IMR-90 (cell line): ENCODE results near the gene PARD6G. TPM values are rescaled to one million over a fixed set of nuclear protein-coding genes. Genes with fewer than 3 reads are reported as not detected.

Experiments used
- ATAC-seq: fragments of 200-7000 bp; cut with Tn5 transposase; 2 replicates; pipeline ENCODE4 v1.9.1; 2020; ENCODE audit warnings: low read depth, mild to moderate bottlenecking, moderate library complexity
- BruUV-seq: library from RNA; stranded (reverse); fragments of 400-500 nt; replicated peaks from 2 replicates; lab custom pipeline; 2021; lab: Mats Ljungman, UMichigan
- CTCF ChIA-PET: fragments of 300-600 bp; formaldehyde crosslinking; extraction: SDS; loops from one replicate; lab custom pipeline; 2021; ENCODE audit warnings: antibody characterized with exemption; lab: Yijun Ruan, JAX
- POLR2A ChIA-PET: fragments of 300-600 bp; sonication (Branson Sonifier 250); formaldehyde crosslinking; loops from one replicate; lab custom pipeline; 2022; ENCODE audit warnings: antibody characterized with exemption; ENCODE audit not compliant: unreplicated experiment; lab: Charles Lee
- DNase-seq: peaks from one replicate; pipeline ENCODE4 v3.0.0; 2013
- H2AFZ ChIP-seq: replicated peaks from 2 replicates; pipeline ENCODE3; 2013; ENCODE audit warnings: low read length, mild to moderate bottlenecking; ENCODE audit not compliant: poor library complexity
- H2AK5ac ChIP-seq: 2 replicates; pipeline ENCODE4 v1.6.1; 2013; ENCODE audit warnings: low read depth, low read length, inconsistent platforms
- H2AK9ac ChIP-seq: replicated peaks from 2 replicates; pipeline ENCODE3; 2013; ENCODE audit warnings: mild to moderate bottlenecking, low read depth, low read length, moderate library complexity; ENCODE audit not compliant: poor library complexity
- H2BK120ac ChIP-seq: 2 replicates; pipeline ENCODE4 v1.6.1; 2013; ENCODE audit warnings: low read depth, low read length, inconsistent platforms
- H2BK15ac ChIP-seq: 3 replicates; pipeline ENCODE4 v1.6.1; 2013; ENCODE audit warnings: low read depth, low read length, inconsistent platforms
- H2BK20ac ChIP-seq: 2 replicates; pipeline ENCODE4 v1.6.1; 2013; ENCODE audit warnings: low read depth, mild to moderate bottlenecking, inconsistent platforms, low read length, moderate library complexity
- H2BK5ac ChIP-seq: 2 replicates; pipeline ENCODE4 v1.6.1; 2013; ENCODE audit warnings: mild to moderate bottlenecking, low read depth, low read length, inconsistent platforms; ENCODE audit not compliant: poor library complexity, severe bottlenecking
- H3K14ac ChIP-seq: replicated peaks from 2 replicates; pipeline ENCODE4 v1.6.1; 2013; ENCODE audit warnings: low read depth, low read length, inconsistent platforms
- H3K18ac ChIP-seq: 2 replicates; pipeline ENCODE4 v1.6.1; 2013; ENCODE audit warnings: low read depth, low read length, control low read depth
- H3K23ac ChIP-seq: 2 replicates; pipeline ENCODE4 v1.6.1; 2013; ENCODE audit warnings: low read depth, low read length, inconsistent platforms
- H3K27ac ChIP-seq: 2 replicates; pipeline ENCODE4 v1.5.1; 2013; ENCODE audit warnings: mild to moderate bottlenecking, control low read depth, low read length; ENCODE audit not compliant: insufficient read depth
- H3K27me3 ChIP-seq: 2 replicates; pipeline ENCODE4 v1.6.1; 2013; ENCODE audit warnings: low read length; ENCODE audit not compliant: control insufficient read depth, insufficient read depth
- H3K36me3 ChIP-seq: 2 replicates; pipeline ENCODE4 v1.6.1; 2013; ENCODE audit warnings: low read length, mixed read lengths; ENCODE audit not compliant: control insufficient read depth, insufficient read depth
- H3K4ac ChIP-seq: 2 replicates; pipeline ENCODE4 v1.6.1; 2013; ENCODE audit warnings: low read depth, low read length, inconsistent platforms
- H3K4me1 ChIP-seq: 2 replicates; pipeline ENCODE4 v1.6.1; 2013; ENCODE audit warnings: low read length, mixed read lengths; ENCODE audit not compliant: control insufficient read depth, insufficient read depth
- H3K4me2 ChIP-seq: 2 replicates; pipeline ENCODE4 v1.6.1; 2013; ENCODE audit warnings: low read depth, mild to moderate bottlenecking, control low read depth, low read length, moderate library complexity
- H3K4me3 ChIP-seq: 2 replicates; pipeline ENCODE4 v1.5.1; 2013; ENCODE audit warnings: low read depth, mild to moderate bottlenecking, control low read depth, low read length, moderate library complexity; ENCODE audit not compliant: insufficient read depth
- H3K56ac ChIP-seq: 2 replicates; pipeline ENCODE4 v1.6.1; 2013; ENCODE audit warnings: low read length, inconsistent platforms; ENCODE audit not compliant: insufficient read depth; ENCODE audit errors: extremely low read depth
- H3K79me1 ChIP-seq, 2 experiments: 2 replicates each; pipeline ENCODE4 v1.6.1; 2013; ENCODE audit warnings: low read length in 2 of 2, inconsistent platforms in 1 of 2, low read depth in 1 of 2
- H3K9ac ChIP-seq: 2 replicates; pipeline ENCODE4 v1.6.1; 2013; ENCODE audit warnings: low read depth, low read length, control low read depth
- H3K9me1 ChIP-seq: 2 replicates; pipeline ENCODE4 v1.6.1; 2013; ENCODE audit warnings: low read length, inconsistent platforms; ENCODE audit not compliant: insufficient read depth
- H3K9me3 ChIP-seq: 2 replicates; pipeline ENCODE4 v1.6.1; 2013; ENCODE audit warnings: low read length; ENCODE audit not compliant: control insufficient read depth, insufficient read depth
- H4K20me1 ChIP-seq: 2 replicates; pipeline ENCODE4 v1.6.1; 2013; ENCODE audit warnings: low read length, inconsistent platforms; ENCODE audit not compliant: insufficient read depth
- H4K5ac ChIP-seq: 2 replicates; pipeline ENCODE4 v1.6.1; 2013; ENCODE audit warnings: mild to moderate bottlenecking, low read depth, low read length, control low read depth
- H4K8ac ChIP-seq, 2 experiments: 2 replicates each; pipeline ENCODE4 v1.6.1; 2013; ENCODE audit warnings: low read depth in 2 of 2, low read length in 2 of 2, control low read depth in 1 of 2, inconsistent platforms in 1 of 2
- H4K91ac ChIP-seq: 2 replicates; pipeline ENCODE4 v1.6.1; 2013; ENCODE audit warnings: low read depth, low read length, inconsistent platforms; ENCODE audit not compliant: insufficient read depth
- CEBPB ChIP-seq: IDR thresholded peaks from 2 replicates; pipeline ENCODE4 v1.6.1; 2012; ENCODE audit warnings: low read depth, low read length, improper control_type of control experiment
- FOS ChIP-seq: fragments of 150-350 bp; IDR thresholded peaks from 2 replicates; pipeline ENCODE4 v1.6.1; 2016; ENCODE audit warnings: low read depth, low read length
- MXI1 ChIP-seq: IDR thresholded peaks from 2 replicates; pipeline ENCODE4 v1.6.1; 2012; ENCODE audit warnings: low read depth, mild to moderate bottlenecking, low read length, moderate library complexity, borderline replicate concordance
- NFE2L2 ChIP-seq: fragments of 150-350 bp; IDR thresholded peaks from 2 replicates; pipeline ENCODE4 v1.6.1; 2016; ENCODE audit warnings: low read depth, mild to moderate bottlenecking, low read length
- POLR2A ChIP-seq: IDR thresholded peaks from 2 replicates; pipeline ENCODE4 v1.6.1; 2012; ENCODE audit warnings: mild to moderate bottlenecking, low read depth, low read length
- RAD21 ChIP-seq: IDR thresholded peaks from 2 replicates; pipeline ENCODE4 v1.6.1; 2012; ENCODE audit warnings: low read length, improper control_type of control experiment
- RCOR1 ChIP-seq: IDR thresholded peaks from 2 replicates; pipeline ENCODE4 v1.6.1; 2012; ENCODE audit warnings: mild to moderate bottlenecking, low read length, improper control_type of control experiment; ENCODE audit not compliant: insufficient replicate concordance
- RFX5 ChIP-seq: IDR thresholded peaks from 2 replicates; pipeline ENCODE4 v1.8.0; 2012; ENCODE audit warnings: low read depth, mild to moderate bottlenecking, low read length, moderate library complexity
- WGBS, 2 experiments: methylation state at CpG; one replicate each; pipeline versions ENCODE4 v1.1.5 to v1.1.7; 2013; ENCODE audit warnings: missing lambda C conversion rate in 2 of 2; ENCODE audit not compliant: insufficient read length in 1 of 2; ENCODE audit errors: extremely low coverage in 2 of 2; 5-methylcytosine and 5-hydroxymethylcytosine counted together
- dilution Hi-C: fragments of 300-500 bp; cut with HindIII; formaldehyde crosslinking; loops from one replicate; pipeline ENCODE4 v1.14.3; 2018; ENCODE audit warnings: low sequenced_read_pairs; ENCODE audit not compliant: unreplicated experiment
- in situ Hi-C: fragments of 300-500 bp; cut with MboI; formaldehyde crosslinking; loops from 3 replicates; pipeline ENCODE4 v1.14.3; 2019; ENCODE audit warnings: low sequenced_read_pairs, inconsistent platforms, mixed read lengths
- intact Hi-C: fragments of 100-400 bp; cut with micrococcal nuclease; formaldehyde crosslinking; loops from 2 replicates; pipeline ENCODE4 v1.10.0; 2022
- polyA plus RNA-seq, 3 experiments: library from polyadenylated mRNA; depleted of rRNA; stranded (reverse); fragments of >200 nt; gene quantifications; 2 replicates each; pipeline ENCODE4 v1.2.3, GENCODE V29; 2012; ENCODE audit warnings: low replicate concordance in 1 of 3
- total RNA-seq: library from RNA; depleted of rRNA; stranded (reverse); fragments of >200 nt; gene quantifications from 2 replicates; pipeline ENCODE4 v1.2.3, GENCODE V29; 2012
- TF ChIP-seq, protein P1 (sequence below): fragments of 150-350 bp; IDR thresholded peaks from 2 replicates; pipeline ENCODE4 v1.6.1; 2017; ENCODE audit warnings: mild to moderate bottlenecking, antibody characterized with exemption, low read length, low read depth

PARD6G gene
- total and polyA plus RNA-seq, 2 of the 4 experiments (the other 2 are of a cell fraction): 2.5 to 4.6 TPM

DNA sequence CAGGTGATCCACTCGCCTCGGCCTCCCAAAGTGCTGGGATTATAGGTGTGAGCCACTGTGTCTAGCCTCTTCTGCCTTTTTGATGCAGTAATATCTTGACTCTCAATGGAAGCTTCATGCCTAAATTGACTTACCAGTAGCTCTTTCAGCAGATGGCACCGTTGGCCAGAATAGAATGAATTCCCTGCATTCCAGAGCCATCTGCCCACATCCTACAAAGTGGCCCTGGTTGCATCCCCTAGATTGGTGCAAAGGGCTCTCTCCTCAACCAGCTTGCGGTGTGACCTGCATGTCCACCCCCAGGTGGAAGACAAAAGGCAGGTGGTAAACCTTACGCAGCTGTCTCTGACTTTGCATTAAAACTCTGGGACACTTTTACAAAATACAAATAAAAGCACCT, 4.4 kb upstream of the PARD6G start:
- H3K27me3 ChIP-seq: no peaks in the 10 kb centered on the region; the same call in 1 of the 2 replicates
- peaks cover 1% of the 10 kb centered on the region; the same call in 1 of the 2 replicates for H3K4me1 ChIP-seq
- no TSS peak for BruUV-seq
- ChIA-PET CTCF (no interaction called here), POLR2A (no interaction called here)
- no peak overlapping the region for H3K4me3 ChIP-seq
- H3K9me3 ChIP-seq: no peaks in the 10 kb centered on the region
- H2AFZ ChIP-seq: no peak overlapping the region
- no peaks in the 10 kb centered on the region for H3K36me3 ChIP-seq
- no peaks in the 10 kb centered on the region for H3K79me1 ChIP-seq
- H3K18ac ChIP-seq: no peak overlapping the region
- no peak overlapping the region for H4K91ac ChIP-seq
- DNase-seq (no peak), ATAC-seq (no peak)
- H2BK5ac ChIP-seq: no peak overlapping the region
- no peak overlapping the region for H2BK120ac ChIP-seq
- H3K27ac ChIP-seq: no peak overlapping the region
- no peak overlapping the region for H3K56ac ChIP-seq
- H2AK5ac ChIP-seq: no peak overlapping the region
- intact Hi-C loops (no loop called here), in situ Hi-C loops (no loop called here), dilution Hi-C loops (no loop called here)
- H3K4me2 ChIP-seq: no peak overlapping the region
- no peak overlapping the region for H3K4ac ChIP-seq
- H4K5ac ChIP-seq: no peak overlapping the region
- no peak overlapping the region for H3K14ac ChIP-seq
- H3K23ac ChIP-seq: no peak overlapping the region
- H2BK15ac ChIP-seq: no peak overlapping the region
- no peak overlapping the region for H2BK20ac ChIP-seq
- H4K20me1 ChIP-seq: no peaks in the 10 kb centered on the region
- H3K9ac ChIP-seq: no peak overlapping the region
- no peak overlapping the region for H4K8ac ChIP-seq
- no peaks in the 10 kb centered on the region for H3K9me1 ChIP-seq
- TF ChIP-seq RCOR1 (no peak), CEBPB (no peak), MXI1 (no peak), NFE2L2 (no peak), RFX5 (no peak), POLR2A (no peak), FOS (no peak), RAD21 (no peak)
- TF ChIP-seq, protein P1, sequence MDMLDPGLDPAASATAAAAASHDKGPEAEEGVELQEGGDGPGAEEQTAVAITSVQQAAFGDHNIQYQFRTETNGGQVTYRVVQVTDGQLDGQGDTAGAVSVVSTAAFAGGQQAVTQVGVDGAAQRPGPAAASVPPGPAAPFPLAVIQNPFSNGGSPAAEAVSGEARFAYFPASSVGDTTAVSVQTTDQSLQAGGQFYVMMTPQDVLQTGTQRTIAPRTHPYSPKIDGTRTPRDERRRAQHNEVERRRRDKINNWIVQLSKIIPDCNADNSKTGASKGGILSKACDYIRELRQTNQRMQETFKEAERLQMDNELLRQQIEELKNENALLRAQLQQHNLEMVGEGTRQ: no peak
- 100% methylated on average over 1 of the region's 5 CpGs; no CpG with 5 or more reads in 1 of the 2 experiments for WGBS, 2 experiments
- no peak overlapping the region for H2AK9ac ChIP-seq
